Upper lobe of left lung (tissue), 4 donors: ENCODE data around the gene TMEM171.

Source experiments
- CTCF ChIP-seq, 6 experiments: fragments of 450-650 bp in 4 of 6; fragments of 200-600 bp in 2 of 6; sonication (generic) in 2 of 6; IDR thresholded peaks; one replicate each; pipeline ENCODE4 v1.5.1; 2016 to 2019; ENCODE audit warnings: antibody characterized with exemption in 6 of 6
- POLR2A ChIP-seq, 4 donors: fragments of 450-650 bp; IDR thresholded peaks; one replicate each; pipeline ENCODE4 v1.5.1; 2016 to 2017; ENCODE audit warnings: antibody characterized with exemption in 4 of 4, mild to moderate bottlenecking in 2 of 4

GRCh38 chr5:73143716-73144115, 23.3 kb downstream of the TMEM171 start:
- TF ChIP-seq CTCF (IDR thresholded peaks at IDR 0.05) (no peak), POLR2A (IDR thresholded peaks at IDR 0.05) (no peak)
